DOHH2 (cell line): ENCODE data around the gene TKT.
"Not testable (repeated sequence)": the region's sequence is repeated elsewhere in the genome, so short reads cannot be mapped to it uniquely, and the experiment has no call there.

Source experiments
- EZH2phosphoT487 ChIP-seq: fragments of 200-600 bp; sonication (generic); IDR thresholded peaks from 2 replicates; pipeline ENCODE4 v1.6.1; 2017; ENCODE audit warnings: borderline replicate concordance, mild to moderate bottlenecking, antibody characterized with exemption, low read length, moderate library complexity, mixed read lengths
- TF ChIP-seq, protein P1 (sequence below): fragments of 200-600 bp; sonication (generic); IDR thresholded peaks from one replicate; pipeline ENCODE4 v1.5.1; 2014; ENCODE audit warnings: antibody characterized with exemption, mild to moderate bottlenecking, low read depth, low read length; ENCODE audit not compliant: poor library complexity, severe bottlenecking

DNA sequence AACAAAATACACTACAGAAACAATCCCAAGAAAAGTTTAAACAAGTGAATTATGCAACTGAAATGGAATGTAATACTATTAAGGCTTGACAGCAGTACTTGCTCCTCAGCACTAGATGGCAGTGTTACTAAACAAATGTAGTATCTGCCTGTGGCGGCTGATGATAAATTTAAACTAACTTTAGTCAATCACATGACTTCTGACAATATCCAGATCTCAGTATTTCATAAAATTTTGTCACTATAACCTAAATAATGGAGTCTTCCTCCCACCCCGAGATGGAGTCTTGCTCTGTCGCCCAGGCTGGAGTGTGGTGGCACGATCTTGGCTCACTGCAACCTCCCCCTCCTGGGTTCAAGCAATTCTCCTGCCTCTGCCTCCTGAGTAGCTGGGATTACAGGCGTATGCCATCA, 43.8 kb upstream of the TKT start:
- TF ChIP-seq, protein P1, sequence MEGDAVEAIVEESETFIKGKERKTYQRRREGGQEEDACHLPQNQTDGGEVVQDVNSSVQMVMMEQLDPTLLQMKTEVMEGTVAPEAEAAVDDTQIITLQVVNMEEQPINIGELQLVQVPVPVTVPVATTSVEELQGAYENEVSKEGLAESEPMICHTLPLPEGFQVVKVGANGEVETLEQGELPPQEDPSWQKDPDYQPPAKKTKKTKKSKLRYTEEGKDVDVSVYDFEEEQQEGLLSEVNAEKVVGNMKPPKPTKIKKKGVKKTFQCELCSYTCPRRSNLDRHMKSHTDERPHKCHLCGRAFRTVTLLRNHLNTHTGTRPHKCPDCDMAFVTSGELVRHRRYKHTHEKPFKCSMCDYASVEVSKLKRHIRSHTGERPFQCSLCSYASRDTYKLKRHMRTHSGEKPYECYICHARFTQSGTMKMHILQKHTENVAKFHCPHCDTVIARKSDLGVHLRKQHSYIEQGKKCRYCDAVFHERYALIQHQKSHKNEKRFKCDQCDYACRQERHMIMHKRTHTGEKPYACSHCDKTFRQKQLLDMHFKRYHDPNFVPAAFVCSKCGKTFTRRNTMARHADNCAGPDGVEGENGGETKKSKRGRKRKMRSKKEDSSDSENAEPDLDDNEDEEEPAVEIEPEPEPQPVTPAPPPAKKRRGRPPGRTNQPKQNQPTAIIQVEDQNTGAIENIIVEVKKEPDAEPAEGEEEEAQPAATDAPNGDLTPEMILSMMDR, result peak; percentile 80
- not testable (repeated sequence) for TF ChIP-seq EZH2phosphoT487
